ENCODE results near the gene ANXA10.
"Not testable (repeated sequence)": the region's sequence is repeated elsewhere in the genome, so short reads cannot be mapped to it uniquely, and the experiment has no call there.

The ANXA10 gene, protein sequence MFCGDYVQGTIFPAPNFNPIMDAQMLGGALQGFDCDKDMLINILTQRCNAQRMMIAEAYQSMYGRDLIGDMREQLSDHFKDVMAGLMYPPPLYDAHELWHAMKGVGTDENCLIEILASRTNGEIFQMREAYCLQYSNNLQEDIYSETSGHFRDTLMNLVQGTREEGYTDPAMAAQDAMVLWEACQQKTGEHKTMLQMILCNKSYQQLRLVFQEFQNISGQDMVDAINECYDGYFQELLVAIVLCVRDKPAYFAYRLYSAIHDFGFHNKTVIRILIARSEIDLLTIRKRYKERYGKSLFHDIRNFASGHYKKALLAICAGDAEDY

DNA sequence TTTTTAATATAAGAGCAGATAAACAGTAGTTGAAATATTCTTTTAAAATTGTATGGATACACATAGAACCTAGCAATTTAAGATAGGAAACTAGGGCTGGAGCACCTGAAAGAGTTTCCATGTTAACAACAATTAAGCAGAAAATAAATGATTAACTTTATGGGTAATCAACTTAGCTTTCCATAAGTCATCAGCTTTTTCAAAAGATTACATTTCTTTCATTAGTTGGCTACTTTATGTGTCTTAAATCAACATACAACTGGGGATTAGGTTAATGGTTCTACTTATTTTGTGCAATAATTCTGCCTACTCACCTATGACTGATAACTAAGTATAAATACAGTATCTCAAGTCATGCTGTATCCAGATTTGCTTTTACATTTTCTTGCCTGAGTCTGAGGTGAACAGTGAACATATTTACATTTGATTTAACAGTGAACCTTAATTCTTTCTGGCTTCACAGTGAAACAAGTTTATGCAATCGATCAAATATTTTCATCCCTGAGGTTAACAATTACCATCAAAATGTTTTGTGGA, at the start of gene ANXA10:
Gene ANXA10 (plus strand): TSS at position 362 of the 537 bp plus-strand sequence. CDS start 164 bp downstream, at position 526.
- DNase-seq = no peak

DNA sequence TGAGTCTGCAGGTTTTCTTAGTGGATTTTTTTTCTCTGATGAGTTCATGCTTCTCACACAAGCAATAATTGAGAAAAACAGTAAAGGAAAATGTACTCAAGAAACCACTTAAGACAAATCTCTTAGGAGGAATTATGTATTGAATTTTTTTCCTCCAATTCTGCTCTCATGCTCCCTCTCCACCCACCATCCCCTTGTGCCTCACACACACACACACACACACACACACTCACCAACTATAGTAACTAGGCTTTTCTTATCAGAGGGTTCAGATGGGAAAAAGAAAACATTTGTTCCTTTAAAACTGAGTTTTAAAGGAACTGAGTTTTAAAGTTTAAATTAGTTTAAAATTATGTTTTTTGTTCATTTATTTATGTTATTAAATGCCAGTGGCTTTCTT, 47.0 kb upstream of the ANXA10 start:
- DNase-seq = no peak

DNA sequence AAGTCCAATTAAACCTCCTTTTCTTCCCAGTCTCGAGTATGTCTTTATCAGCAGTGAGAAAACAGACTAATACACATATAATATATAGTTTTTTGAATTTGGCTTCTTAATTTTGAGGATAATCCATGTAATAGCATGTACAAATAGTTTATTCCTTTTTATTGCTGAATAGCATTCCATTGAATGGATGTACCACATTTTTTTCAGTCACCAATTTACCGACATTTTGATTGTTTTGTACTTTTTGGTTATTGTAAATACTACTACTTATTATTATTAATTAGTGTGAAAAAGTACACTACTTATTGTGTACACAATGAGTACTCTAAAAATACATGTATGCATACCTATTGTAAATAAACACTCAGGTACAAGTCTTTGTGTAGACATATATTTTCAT, 42.3 kb upstream of the ANXA10 start:
- DNase-seq = no peak

DNA sequence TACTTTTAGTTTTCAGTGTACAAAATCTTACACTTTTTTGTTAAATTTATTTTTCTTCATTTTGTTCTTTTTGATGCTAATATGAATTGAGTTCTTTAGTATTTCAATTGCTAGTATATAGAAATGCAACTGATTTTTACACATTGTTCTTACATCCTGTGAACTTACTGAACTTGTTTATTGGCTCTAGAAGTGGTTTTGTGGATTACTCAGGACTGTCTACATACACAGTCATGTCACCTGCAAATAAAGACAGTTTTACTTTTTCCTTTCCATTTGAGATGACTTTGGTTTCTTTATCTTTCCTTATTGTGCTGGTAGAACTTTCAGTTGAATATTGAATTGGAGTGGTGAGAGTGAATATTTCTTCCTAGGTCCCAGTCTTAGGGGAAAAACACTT, 40.8 kb upstream of the ANXA10 start:
- DNase-seq = no peak

DNA sequence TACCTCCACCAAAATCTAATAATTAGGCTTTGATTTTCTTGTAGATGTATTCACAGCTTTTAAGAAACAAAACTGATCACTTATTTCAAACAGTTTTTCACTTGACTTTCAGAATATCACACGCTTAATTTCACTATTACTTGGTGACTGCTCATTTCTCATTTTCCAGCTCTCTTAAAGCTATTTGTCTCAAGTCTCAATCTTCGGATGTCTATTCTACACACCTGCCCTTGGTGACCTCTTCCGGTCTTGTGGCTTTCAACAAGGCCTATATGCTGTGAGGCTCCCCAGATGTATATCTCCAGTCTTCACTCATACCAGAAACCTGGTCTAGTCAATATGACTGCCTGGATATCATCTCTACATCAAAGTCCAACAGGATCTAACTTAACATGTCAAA, 34.9 kb upstream of the ANXA10 start:
- DNase-seq = no peak

DNA sequence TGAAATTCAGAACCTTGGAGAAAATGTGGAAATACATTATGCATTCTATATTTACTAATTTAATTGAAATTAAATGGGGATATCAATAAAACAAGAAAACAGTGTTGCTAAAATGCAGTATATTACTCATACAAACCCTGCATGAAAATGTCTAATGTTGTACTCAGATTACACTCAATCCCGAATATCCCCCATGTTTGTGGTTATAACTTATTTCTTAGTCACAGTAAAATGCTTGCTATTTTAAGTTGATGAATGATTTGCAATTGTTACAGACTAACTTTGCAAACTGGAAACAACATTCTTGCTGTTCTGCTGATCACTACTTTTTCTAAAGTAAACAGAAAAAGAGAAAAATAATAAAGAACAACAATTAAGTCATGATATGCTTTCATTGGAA, 33.1 kb upstream of the ANXA10 start:
- no peak for DNase-seq

DNA sequence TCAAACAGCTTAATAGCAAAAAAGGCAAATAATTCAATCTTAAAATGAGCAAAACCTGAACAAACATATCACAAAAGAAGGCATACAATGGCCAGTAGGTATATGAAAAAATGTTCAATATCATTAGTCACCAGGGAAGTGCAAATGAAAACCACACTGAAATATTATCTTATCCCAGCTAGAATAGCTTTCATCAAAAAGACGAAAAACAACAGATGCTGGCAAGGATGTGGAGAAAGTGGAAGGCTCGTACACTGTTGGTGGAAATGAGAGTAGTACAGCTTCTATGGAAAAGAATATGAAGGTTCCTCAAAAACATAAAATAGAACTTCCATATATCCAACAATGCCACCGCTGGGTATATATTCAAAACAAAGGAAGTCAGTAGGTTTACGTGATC, 29.3 kb upstream of the ANXA10 start:
- no peak for DNase-seq

DNA sequence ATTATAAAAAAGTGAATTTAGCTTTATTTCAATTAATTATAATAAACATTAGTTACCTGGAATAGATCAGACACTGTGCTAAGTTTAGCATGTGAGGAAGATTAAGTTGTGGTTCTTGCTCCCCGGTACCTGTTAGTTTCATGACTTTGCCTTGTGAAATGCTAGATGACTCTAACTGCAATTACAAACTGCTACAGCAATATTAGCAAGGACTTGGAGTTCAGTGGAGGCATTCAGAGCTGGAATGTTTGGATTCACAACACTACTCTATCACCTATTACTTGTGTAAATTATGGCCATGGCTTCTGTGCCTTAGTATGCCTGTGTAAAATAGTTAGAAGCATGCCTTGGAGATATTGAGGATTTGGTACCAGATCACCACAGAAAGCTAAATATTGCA, 21.4 kb upstream of the ANXA10 start:
- no peak for DNase-seq

DNA sequence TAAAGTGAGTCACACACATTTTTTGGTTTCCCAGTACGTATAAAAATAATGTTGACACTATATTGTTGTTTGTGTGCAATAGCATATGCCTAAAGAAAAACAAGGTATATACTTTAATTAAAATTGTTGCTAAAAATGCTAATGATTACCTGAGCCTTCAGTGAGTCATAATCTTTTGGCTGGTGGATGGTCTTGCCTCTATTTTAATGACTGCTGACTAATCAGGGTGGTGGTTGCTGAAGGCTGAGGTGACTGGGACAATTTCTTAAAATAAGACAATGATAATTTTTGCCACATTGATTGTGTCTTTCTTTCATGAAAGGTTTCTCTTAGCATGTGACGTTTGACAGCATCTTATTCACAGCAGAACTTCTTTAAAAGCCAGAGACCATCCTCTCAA, 21.0 kb upstream of the ANXA10 start:
- DNase-seq = no peak

DNA sequence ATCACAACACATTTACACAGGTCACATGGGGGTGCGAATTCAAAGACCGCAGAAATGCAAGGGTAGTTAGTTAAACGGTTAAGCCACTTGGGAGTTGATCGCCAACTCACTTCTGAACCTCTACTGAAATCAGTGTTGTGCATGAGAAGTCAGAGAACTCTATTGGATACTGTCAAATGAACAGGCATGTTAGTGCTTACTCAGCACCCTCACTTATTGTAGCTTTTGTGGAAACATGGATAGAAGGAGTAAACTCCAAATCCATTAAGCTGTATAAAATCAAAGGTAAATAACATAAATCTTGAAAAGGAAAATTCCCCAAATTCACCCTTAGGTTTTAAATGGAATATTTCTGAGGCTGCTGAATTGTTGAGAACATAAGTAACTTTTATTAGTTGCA, 17.5 kb upstream of the ANXA10 start:
- no peak for DNase-seq

DNA sequence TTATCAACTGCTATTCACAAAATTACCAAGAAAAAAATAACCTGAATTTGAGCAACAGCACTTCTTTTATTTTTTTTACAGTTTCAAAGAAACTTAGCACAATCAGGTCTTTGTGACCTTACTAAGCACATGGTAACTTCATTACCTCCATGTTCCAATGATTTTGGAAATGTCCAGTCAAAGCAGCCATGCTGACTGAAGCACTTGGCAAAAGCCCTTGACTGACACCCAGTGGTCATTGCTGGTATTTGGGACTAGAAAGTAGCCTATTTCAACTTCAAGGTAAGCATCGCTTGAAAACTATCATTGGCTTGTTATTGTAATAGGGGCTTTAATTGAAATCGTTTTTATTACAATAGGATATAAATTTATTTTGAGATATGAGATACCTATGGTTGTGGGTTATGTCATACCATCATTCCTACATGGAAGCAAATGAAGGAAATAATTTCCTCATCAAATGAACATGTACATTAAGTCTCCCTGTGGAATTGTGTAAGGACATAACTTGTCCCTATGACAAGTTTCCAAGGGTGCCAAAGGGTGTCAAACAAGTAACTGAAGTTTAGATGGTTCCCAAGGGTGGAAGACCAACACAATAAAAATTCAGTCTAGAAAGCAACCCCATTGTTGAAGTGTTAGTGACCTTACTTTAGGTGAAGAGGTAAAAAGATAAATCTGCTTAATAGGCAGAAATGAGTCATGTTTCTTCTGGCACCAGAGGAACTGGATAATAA, 15.2 kb upstream of the ANXA10 start:
- peak; percentile 24 for DNase-seq

DNA sequence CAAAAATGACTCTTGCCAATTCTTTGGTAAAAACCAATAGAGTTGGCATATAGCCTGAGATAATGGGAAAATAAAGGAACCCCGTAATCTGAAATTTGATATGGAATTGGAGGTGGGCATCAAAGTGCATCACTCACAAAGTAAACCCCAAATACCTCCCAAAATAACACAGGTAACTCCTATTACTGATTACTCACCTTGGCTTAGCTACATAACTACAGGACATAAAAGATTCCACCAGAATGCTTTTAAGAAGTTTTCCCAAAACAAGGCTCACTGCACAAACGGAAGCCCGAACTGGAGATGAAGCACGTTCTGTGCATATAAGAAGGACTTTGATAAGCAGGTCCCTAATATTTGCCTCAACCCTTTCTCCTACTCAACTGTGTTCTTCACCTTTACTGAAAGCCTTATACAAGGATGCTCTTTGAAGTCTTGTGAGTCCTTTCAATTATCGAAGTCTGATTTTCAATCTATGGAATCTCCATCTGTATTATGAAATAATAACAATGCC, 14.6 kb upstream of the ANXA10 start:
- DNase-seq = no peak

DNA sequence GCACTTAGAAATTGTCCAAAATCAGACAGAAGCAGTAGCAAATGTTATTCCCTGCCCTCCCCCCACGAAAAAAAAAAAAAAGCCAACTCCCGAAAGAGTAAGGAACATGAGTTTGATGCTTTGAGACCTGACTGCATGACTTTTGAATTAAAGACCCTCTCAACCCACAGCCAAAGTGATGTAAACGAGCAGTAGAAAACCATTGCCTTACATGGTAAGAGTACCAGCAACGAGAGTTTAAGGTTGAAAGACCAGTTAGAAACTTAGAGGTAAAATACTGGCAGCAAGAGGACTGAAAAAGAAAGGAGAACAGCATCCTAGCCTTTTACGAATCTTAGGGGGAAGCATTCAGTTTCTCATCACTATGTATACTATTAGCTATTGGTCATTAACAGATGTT, 10.0 kb upstream of the ANXA10 start:
- DNase-seq = no peak

DNA sequence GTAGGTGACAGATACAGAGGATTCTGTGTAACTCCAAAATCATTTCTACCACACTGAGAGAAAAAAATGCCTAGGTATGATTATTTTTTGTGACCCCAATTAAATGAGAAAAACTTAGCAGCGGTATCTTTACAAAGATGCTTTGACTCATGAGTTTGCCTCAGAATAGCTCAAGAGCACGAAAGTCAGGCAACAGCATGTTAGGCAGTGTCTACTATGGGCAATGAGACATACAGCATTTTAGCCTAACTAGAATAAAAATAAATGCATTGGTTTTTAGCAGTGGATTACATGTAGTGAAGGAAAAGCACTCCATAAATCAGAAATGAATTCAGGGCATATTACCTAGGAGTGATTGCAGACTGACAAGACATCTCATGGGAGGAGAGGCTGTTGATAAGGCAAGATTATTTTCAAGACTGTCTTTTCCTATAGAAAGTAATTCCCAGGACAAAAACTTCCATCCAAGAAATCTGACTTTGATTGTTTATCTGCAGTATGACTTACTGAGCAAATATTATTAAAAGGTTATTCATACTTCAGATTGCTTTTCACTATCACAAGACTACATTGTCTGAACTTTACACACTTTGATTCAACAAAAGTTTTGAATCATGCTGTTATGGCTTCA, 3.6 kb downstream of the ANXA10 start:
- no peak for DNase-seq

DNA sequence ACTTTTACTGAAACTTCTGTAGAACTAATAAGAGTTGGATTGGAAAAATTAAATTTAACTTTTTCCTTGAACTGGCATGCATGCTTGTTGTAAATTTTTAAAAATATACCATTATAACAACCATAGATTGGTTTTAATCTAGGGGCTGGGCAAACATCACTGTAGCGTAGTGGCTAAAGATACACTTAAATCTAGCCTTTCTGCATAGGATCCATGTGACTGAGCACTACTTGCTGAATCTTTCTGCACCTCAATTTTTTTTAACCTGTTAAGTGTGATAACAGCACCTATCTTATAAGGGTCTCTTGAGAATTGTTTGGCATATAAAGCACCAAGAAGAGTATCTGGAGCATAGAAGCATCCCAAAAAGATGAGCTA, 4.1 kb downstream of the ANXA10 start:
- no peak for DNase-seq

DNA sequence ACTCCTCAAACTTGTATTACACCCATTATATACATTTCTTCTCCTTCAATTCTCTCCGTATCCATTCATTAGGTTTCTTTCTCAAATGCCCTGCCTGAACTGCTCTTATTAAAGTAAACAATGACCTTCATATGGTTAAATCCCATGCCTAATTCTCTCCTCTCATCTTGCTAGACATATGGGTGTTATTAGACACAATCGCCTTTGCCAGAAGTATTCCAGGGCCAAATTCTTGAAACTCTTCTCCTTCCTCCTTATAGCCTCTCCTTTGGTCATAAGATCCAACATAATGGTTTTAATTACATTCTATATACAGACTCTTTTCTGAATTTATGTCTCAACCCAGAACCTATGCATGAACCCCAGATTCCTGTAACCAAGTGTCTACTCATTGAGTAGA, 4.8 kb downstream of the ANXA10 start:
- DNase-seq = no peak

DNA sequence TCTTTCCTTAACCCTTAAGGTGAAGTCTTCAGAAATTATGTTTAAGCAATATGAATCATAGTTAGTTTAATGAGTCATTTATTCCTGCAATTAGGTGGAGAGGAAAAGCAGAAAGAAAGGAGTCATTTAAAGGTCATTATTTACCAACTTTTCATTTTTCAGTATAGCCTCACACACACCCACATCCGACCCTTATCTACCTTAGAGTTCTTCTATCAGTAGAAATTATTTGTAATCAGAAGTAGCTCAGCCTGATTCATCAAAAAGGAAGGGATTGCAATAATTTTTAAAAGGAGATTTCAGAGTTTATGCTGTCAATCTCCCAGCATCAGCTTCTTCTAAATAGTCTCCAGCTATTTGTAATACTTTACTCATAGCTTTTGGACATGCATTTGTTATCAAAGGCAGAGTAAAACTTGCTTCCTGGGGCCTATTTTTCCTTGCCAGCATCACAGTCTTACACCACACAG, 5.9 kb downstream of the ANXA10 start:
- no peak for DNase-seq

DNA sequence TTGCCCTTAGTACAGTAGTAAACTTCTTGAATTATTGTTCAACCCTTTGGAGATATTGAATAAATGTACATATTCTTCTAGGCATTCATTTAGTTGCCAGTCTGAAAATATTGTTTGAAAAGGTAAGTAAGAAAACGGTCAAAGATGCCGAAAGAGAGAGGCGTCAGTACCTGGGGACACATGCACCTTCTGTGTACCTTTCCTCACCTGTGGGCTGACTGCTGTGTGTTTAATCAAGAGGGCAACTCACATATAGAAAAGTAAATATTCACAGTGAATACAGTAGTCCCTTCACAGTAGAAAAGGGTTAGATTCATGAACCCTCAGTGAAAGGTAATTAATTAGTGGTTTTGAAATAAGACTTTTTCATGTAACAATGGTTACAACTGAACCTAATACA, 6.9 kb downstream of the ANXA10 start:
- DNase-seq = no peak

DNA sequence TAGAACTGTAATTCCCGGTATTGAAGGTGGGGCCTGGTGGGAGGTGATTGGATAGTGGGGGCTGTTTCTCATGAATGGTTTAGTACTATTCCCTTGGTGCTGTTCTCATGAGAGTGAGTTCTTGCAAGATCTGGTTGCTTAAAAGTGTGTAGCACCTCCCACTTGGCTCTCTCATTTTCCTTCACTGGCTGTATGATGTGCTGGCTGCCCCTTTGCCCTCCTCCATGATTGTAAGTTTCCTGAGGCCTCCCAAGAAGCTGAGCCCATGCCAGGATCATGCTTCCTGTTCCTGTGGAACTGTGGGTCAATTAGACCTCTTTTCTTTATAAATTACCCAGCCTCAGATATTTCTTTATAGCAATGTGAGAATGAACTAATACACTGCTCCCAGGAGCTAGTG, 8.7 kb downstream of the ANXA10 start:
- no peak for DNase-seq

DNA sequence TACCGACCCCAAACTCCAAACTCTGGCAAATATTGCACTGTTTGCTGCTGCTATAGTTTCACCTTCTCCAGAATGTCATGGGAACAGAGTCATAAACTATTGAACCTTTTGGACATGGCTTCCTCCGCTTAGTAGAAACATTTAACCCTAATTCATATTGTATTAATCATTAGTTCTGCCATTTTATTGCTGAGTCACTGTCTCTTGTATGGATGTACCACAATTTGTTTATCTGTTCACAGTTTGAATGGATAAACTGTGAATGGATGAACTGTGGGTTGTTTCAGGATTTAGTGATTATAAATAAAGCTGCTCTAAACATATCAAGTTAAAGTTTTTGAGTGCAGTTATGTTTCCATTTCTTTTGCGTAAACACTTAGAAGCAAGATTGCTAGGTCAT, 10.1 kb downstream of the ANXA10 start:
- DNase-seq = no peak

DNA sequence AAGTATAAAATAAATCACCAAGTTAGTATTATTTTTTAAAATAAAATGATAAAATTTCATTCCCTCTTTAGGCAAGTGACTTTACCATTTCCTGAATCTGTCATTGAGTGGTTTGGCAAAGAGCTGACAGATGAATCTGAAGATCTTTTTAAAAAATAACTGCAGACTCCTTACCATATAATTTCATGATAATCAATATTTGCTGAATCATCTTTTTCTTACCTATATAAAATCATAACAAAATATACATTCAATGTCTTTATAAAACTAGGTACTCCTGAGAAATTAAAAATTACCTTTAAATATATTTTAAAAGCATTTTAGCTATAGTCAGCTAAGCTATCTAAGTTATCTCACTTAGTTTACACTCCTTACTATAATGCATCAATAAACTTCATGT, 17.2 kb downstream of the ANXA10 start:
- no peak for DNase-seq

DNA sequence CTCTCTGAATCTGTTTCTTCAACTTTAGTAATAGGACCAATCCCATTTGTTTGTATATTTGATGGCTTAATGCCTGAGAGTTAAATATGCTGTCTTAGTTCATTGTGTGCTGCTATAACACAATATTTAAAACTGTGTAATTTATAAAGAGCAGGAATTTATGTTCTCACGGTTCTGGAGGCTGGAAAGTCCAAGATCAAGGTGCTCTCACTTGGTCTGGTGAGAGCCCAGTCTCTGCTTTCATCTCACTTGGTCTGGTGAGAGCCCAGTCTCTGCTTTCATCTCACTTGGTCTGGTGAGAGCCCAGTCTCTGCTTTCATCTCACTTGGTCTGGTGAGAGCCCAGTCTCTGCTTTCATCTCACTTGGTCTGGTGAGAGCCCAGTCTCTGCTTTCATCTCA, 20.7 kb downstream of the ANXA10 start:
- not testable (repeated sequence) for DNase-seq

DNA sequence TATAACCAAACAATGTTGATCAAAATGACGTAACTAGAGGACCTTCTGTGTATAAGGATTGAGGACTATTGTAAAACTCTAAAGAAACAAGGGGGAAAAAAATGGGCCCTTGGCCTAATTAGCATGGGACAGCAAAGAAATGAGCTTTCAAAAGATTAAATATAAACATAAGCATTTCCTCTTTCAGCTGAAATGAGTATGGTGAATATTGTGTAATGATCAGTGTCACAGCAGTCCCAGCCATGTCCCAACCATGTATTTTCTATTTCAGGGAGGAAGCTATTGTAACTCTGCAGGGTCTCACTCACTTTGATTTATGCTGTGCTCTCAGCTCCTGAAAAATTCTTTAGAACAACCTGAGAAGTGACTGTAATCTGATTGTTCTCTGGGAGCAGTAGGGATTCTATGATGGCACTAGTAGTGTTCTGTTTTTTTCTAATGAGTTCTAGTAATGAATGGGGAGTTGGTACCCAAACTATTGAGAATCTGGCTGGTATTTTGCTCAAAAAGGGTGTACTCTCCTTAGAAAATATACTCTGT, 25.8 kb downstream of the ANXA10 start:
- no peak for DNase-seq

All from CD4-positive, alpha-beta T cell treated with Interleukin-4 for 4 hours (primary cell).